ENCODE measurements around the gene CCM2.

DNA sequence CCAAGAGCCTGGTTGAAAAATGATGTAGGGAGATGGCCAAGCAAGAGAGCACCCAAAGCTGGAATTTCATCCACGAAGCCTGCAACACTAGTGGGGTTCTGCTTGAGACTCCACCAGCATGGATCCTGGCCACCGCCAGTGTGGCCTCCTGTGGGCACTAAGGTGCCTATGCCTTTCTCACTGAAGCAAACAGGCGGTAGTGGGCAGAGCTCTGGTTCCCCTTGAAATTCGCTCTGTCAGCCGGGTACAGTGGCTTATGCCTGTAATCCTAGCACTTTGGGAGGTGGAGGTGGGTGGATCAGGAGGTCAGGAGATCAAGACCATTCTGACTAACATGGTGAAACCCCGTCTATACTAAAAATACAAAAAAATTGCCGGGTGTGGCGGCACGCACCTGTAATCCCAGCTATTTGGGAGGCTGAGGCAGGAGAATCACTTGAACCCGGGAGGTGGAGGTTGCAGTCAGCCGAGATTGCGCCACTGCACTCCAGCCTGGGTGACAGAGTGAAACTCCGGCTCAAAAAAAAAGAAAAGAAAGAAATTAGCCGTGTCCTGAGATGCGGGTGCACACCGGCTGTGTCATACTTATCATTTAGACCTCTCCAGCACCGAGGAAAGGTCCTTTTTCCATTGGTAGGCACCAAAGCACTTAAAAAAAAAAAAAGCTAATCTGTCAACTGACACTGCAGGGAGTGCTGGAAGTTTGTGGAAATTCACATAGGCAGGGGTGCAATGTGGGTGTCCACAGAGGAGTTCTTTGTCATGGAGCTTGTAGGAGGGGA, 28.3 kb downstream of the CCM2 start:
- TF ChIP-seq TAF1 (IDR thresholded peaks at IDR 0.05; ENCODE audit: borderline replicate concordance, insufficient read depth, low read length) (no peak), POLR2AphosphoS5 (IDR thresholded peaks at IDR 0.05; ENCODE audit: low read depth, low read length) (no peak), REST (IDR thresholded peaks at IDR 0.05; ENCODE audit: insufficient read depth in 1 of 2, low read depth in 2 of 2, low read length in 2 of 2) (no peak), FOXP2 (optimal IDR thresholded peaks at IDR 0.05; ENCODE audit: borderline replicate concordance, extremely low read depth, extremely low read length, insufficient read depth) (no peak), SIN3A (IDR thresholded peaks at IDR 0.05; ENCODE audit: borderline replicate concordance, insufficient read depth, low read length) (no peak)

Measured in PFSK-1 (cell line).